ENCODE data around the gene CXCR4.

DNA sequence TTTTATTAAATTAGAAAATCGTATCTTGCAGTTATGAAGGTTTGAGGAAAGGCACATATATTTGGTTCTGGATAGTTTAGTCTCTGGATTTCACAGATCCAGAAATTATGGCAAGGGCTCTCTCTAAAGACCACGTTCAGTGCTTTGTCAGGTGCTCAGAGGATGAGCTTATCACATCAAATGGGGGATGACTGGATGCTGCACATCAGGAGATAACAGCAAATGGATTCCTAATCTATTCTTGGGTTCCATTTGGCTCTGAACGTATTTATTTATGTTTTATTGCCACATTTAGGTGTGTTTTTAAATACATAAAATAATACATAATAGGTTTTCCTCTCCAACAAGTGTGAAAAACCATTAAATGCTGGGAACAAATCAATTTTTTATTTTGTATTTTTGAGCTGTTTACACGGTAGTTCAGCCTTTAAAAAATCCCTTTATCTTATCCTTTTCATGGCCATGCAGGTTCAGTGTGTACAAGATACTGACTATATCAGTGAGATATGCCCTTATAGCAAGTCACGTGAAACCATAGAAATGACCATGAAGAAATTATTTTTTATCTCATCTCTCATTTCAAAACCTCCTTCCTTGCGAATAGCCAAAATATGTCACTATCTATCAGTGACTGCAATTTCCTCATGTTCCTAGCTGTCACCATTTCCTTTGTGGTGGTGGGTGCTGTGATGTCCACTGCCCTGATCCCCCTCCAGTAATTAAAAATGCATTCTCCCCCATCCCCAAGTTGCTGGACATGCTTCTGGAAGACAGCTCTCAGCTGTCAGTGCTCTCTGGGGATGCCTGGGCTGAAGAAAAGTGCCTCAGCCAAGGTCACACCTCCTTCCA, 25.9 kb upstream of the CXCR4 start:
- TF ChIP-seq TCF12 (IDR thresholded peaks at IDR 0.05) (no peak), CTCF (IDR thresholded peaks at IDR 0.05) (no peak), TAF1 (IDR thresholded peaks at IDR 0.05; ENCODE audit: borderline replicate concordance, low read depth, low read length) (no peak), YY1 (IDR thresholded peaks at IDR 0.05; ENCODE audit: low read depth) (no peak), SMC3 (IDR thresholded peaks at IDR 0.05; ENCODE audit: low read depth, low read length) (no peak), EZH2phosphoT487 (IDR thresholded peaks at IDR 0.05; ENCODE audit: borderline replicate concordance, low read depth) (no peak)
- TF ChIP-seq, protein P1, sequence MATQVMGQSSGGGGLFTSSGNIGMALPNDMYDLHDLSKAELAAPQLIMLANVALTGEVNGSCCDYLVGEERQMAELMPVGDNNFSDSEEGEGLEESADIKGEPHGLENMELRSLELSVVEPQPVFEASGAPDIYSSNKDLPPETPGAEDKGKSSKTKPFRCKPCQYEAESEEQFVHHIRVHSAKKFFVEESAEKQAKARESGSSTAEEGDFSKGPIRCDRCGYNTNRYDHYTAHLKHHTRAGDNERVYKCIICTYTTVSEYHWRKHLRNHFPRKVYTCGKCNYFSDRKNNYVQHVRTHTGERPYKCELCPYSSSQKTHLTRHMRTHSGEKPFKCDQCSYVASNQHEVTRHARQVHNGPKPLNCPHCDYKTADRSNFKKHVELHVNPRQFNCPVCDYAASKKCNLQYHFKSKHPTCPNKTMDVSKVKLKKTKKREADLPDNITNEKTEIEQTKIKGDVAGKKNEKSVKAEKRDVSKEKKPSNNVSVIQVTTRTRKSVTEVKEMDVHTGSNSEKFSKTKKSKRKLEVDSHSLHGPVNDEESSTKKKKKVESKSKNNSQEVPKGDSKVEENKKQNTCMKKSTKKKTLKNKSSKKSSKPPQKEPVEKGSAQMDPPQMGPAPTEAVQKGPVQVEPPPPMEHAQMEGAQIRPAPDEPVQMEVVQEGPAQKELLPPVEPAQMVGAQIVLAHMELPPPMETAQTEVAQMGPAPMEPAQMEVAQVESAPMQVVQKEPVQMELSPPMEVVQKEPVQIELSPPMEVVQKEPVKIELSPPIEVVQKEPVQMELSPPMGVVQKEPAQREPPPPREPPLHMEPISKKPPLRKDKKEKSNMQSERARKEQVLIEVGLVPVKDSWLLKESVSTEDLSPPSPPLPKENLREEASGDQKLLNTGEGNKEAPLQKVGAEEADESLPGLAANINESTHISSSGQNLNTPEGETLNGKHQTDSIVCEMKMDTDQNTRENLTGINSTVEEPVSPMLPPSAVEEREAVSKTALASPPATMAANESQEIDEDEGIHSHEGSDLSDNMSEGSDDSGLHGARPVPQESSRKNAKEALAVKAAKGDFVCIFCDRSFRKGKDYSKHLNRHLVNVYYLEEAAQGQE (IDR thresholded peaks at IDR 0.05; ENCODE audit: low read depth, low read length), result no peak

All from SK-N-SH (cell line).